ENCODE measurements around the gene FLNC.
A peak's percentile ranks its signal among the peaks of the same experiment; 100 is the strongest.

Gene FLNC

GRCh38 chr7:128862571-128863432, 32.6 kb downstream of the FLNC start, which contains the start of gene ATP6V1F:
ATP6V1F (plus strand) TSS chr7:128862856; CDS start chr7:128862905, 49 bp downstream.
- peak; percentile 95 to 100 for DNase-seq (ENCODE audit: low read depth in 2 of 2, low spot score in 1 of 2)

- DNase-seq (ENCODE audit: low read depth in 2 of 2, low spot score in 1 of 2) = peak in 1 of 2 donors; percentile 16
Measured at GRCh38 chr7:128863433-128863989, 33.3 kb downstream of the FLNC start.

- no peak for DNase-seq (ENCODE audit: low read depth in 2 of 2, low spot score in 1 of 2)
Measured at GRCh38 chr7:128865303-128865702, 35.1 kb downstream of the FLNC start.

GRCh38 chr7:128865996-128866877, 36.0 kb downstream of the FLNC start:
- DNase-seq (ENCODE audit: low read depth in 2 of 2, low spot score in 1 of 2) = no peak

GRCh38 chr7:128867241-128867640, 37.0 kb downstream of the FLNC start:
- no peak for DNase-seq (ENCODE audit: low read depth in 2 of 2, low spot score in 1 of 2)

GRCh38 chr7:128867842-128868623, 37.8 kb downstream of the FLNC start:
- DNase-seq (ENCODE audit: low read depth in 2 of 2, low spot score in 1 of 2) = no peak

GRCh38 chr7:128868624-128869137, 38.5 kb downstream of the FLNC start:
- DNase-seq (ENCODE audit: low read depth in 2 of 2, low spot score in 1 of 2) = no peak

- DNase-seq (ENCODE audit: low read depth in 2 of 2, low spot score in 1 of 2) = no peak
Measured at GRCh38 chr7:128869138-128869943, 39.1 kb downstream of the FLNC start.

- DNase-seq (ENCODE audit: low read depth in 2 of 2, low spot score in 1 of 2) = no peak
Measured at GRCh38 chr7:128869944-128870285, 39.7 kb downstream of the FLNC start.

- DNase-seq (ENCODE audit: low read depth in 2 of 2, low spot score in 1 of 2) = no peak
Measured at GRCh38 chr7:128871050-128871449, 40.8 kb downstream of the FLNC start.

GRCh38 chr7:128872394-128872824, 42.2 kb downstream of the FLNC start:
- no peak for DNase-seq (ENCODE audit: low read depth in 2 of 2, low spot score in 1 of 2)

- no peak for DNase-seq (ENCODE audit: low read depth in 2 of 2, low spot score in 1 of 2)
Measured at GRCh38 chr7:128873234-128873633, 43.0 kb downstream of the FLNC start.

- no peak for DNase-seq (ENCODE audit: low read depth in 2 of 2, low spot score in 1 of 2)
Measured at GRCh38 chr7:128874140-128875031, 44.2 kb downstream of the FLNC start.

GRCh38 chr7:128875523-128875948, 45.3 kb downstream of the FLNC start:
- DNase-seq (ENCODE audit: low read depth in 2 of 2, low spot score in 1 of 2) = no peak

- DNase-seq (ENCODE audit: low read depth in 2 of 2, low spot score in 1 of 2) = no peak
Measured at GRCh38 chr7:128876127-128876526, 45.9 kb downstream of the FLNC start.

- no peak for DNase-seq (ENCODE audit: low read depth in 2 of 2, low spot score in 1 of 2)
Measured at GRCh38 chr7:128876586-128876977, 46.4 kb downstream of the FLNC start.

- no peak for DNase-seq (ENCODE audit: low read depth in 2 of 2, low spot score in 1 of 2)
Measured at GRCh38 chr7:128876978-128877755, 47.0 kb downstream of the FLNC start.

GRCh38 chr7:128877756-128878120, 47.5 kb downstream of the FLNC start:
- DNase-seq (ENCODE audit: low read depth in 2 of 2, low spot score in 1 of 2) = no peak

All from stimulated activated CD8-positive, alpha-beta memory T cell treated with anti-CD3 and anti-CD28 coated beads, Interleukin-4, amount 100 ng/mL, for 4 hours (primary cell).